DND-41 (cell line): Measurements from ENCODE around the gene MBTPS1.

ENCODE experiments used
- ATAC-seq: fragments of 200-7000 bp; cut with Tn5 transposase; 3 replicates; pipeline ENCODE4 v1.9.1; 2021; ENCODE audit warnings: low read depth; ENCODE audit not compliant: insufficient read depth
- DNase-seq: peaks from one replicate; pipeline ENCODE4 v3.0.0-alpha.2; 2020
- H2AFZ ChIP-seq: 2 replicates; pipeline ENCODE4 v1.6.0; 2012; ENCODE audit warnings: low read depth, low read length
- H3K27ac ChIP-seq: 2 replicates; pipeline ENCODE4 v1.5.1; 2012; ENCODE audit warnings: low read length, inconsistent platforms
- H3K27me3 ChIP-seq: fragments of 200-600 bp; sonication (generic); 2 replicates; pipeline ENCODE4 v1.6.0; 2012; ENCODE audit warnings: low read length, mild to moderate bottlenecking, inconsistent platforms; ENCODE audit not compliant: insufficient read depth, poor library complexity
- H3K36me3 ChIP-seq: 2 replicates; pipeline ENCODE4 v1.5.1; 2012; ENCODE audit warnings: low read length, inconsistent platforms; ENCODE audit not compliant: insufficient read depth
- H3K4me1 ChIP-seq: 2 replicates; pipeline ENCODE4 v1.5.1; 2012; ENCODE audit warnings: mild to moderate bottlenecking, low read length; ENCODE audit not compliant: insufficient read depth
- H3K4me2 ChIP-seq: 2 replicates; pipeline ENCODE4 v1.6.0; 2012; ENCODE audit warnings: mild to moderate bottlenecking, moderate library complexity, low read length, inconsistent platforms; ENCODE audit not compliant: insufficient read depth
- H3K4me3 ChIP-seq, 2 experiments: fragments of 200-600 bp in 1 of 2; shearing (Covaris generic) in 1 of 2; 2 replicates each; pipeline ENCODE4 v1.5.1; 2012 to 2016; ENCODE audit warnings: inconsistent platforms in 2 of 2, low read length in 2 of 2, mild to moderate bottlenecking in 2 of 2, low read depth in 1 of 2, moderate library complexity in 1 of 2
- H3K79me2 ChIP-seq: 2 replicates; pipeline ENCODE4 v1.6.0; 2012; ENCODE audit warnings: low read length, inconsistent platforms; ENCODE audit not compliant: insufficient read depth
- H3K9ac ChIP-seq: 2 replicates; pipeline ENCODE4 v1.6.0; 2012; ENCODE audit warnings: low read depth, mild to moderate bottlenecking, inconsistent platforms, low read length, moderate library complexity
- H3K9me3 ChIP-seq: 2 replicates; pipeline ENCODE4 v1.5.1; 2012; ENCODE audit warnings: low read length, moderate library complexity, mild to moderate bottlenecking, inconsistent platforms; ENCODE audit not compliant: insufficient read depth, severe bottlenecking
- H4K20me1 ChIP-seq: 2 replicates; pipeline ENCODE4 v1.6.0; 2012; ENCODE audit warnings: low read length; ENCODE audit not compliant: insufficient read depth
- CTCF ChIP-seq: IDR thresholded peaks from 2 replicates; pipeline ENCODE4 v1.5.1; 2012; ENCODE audit warnings: borderline replicate concordance, low read length, moderate library complexity, mild to moderate bottlenecking; ENCODE audit not compliant: poor library complexity, severe bottlenecking; ENCODE audit errors: extremely low read depth
- EZH2 ChIP-seq: IDR thresholded peaks from 3 replicates; pipeline ENCODE4 v1.6.1; 2012; ENCODE audit warnings: borderline replicate concordance, low read depth, mild to moderate bottlenecking, moderate library complexity, low read length, inconsistent platforms; ENCODE audit not compliant: severe bottlenecking

The MBTPS1 gene

DNA sequence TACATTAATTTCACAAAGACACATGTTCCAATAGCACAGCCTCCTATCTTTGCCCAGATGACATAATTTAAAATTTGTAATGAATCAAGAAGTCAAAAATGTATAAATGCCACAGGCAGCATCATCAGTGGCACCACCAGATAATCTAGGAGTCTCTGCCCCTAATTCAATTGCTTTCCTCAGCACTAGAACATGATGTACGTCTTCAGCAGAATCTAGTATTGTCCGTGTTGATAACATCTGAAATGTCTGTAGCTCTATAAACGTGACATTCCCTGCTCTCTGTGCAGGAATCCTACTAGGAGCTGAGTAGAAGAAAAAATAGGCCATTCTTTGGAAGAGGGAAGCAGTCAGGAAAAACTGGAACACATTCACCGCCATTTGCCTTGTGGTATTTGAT is 52.8 kb downstream of the MBTPS1 start:
- H3K36me3 ChIP-seq, result peaks cover 95% of the 10 kb centered on the region
- peaks cover 15% of the 10 kb centered on the region for H4K20me1 ChIP-seq
- no peaks in the 10 kb centered on the region for H3K4me1 ChIP-seq
- no peak for TF ChIP-seq CTCF
- no peak for TF ChIP-seq EZH2
- no peak overlapping the region for H2AFZ ChIP-seq
- no peak for ATAC-seq
- no peaks in the 10 kb centered on the region for H3K27me3 ChIP-seq
- no peak for DNase-seq
- H3K27ac ChIP-seq, result no peak overlapping the region
- no peaks in the 10 kb centered on the region for H3K79me2 ChIP-seq
- no peaks in the 10 kb centered on the region for H3K9me3 ChIP-seq
- H3K4me3 ChIP-seq, result no peak overlapping the region
- H3K4me2 ChIP-seq, result no peak overlapping the region
- H3K9ac ChIP-seq, result no peak overlapping the region

DNA sequence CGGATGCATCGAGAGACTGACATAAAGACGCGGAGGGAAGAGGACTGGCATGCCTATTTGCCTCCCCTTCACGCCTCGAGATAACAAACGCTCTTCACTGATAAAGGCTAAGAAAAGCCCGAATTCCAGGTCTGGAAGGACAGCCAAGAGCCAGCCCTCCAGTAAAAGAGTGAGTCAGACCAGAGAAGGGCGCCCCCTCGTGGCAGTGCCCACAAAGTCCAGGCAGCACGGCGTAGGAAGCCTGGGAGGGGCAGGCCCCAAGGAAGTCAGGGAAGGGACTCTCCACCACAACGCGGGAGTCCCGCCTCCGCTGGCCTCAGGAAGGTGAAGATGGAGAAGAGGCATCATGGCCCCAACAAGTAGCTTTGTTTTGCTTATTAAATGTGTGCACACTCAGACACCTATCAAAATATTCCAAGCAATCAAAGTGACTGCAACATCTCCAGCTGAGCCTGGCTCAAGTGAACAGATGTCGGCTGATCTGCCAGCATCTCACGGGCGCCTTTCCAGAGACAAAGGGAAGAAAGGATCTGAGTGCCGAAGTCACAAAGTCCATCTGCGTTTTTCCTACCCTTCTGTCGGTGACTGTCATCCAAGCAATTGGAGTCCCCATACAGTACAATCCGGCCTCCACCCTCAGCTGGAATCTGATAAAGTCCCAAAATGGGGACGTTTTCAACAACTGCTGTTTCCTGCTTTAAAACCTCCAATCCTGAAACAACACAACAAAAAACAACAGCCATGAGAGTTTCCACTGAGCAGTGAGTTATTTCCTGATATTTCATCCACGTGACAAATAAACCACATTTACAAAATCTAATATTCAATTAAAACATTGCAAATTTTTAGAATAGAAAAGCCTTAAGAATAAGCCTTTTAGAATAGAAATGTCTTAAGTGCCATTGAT is 53.8 kb downstream of the MBTPS1 start:
- Histone ChIP-seq H3K27ac (no peak overlapping the region), H3K4me3 (no peak overlapping the region), H3K9me3 (no peaks in the 10 kb centered on the region), H3K36me3 (peaks cover 95% of the 10 kb centered on the region), H3K4me1 (no peaks in the 10 kb centered on the region), H3K79me2 (no peaks in the 10 kb centered on the region), H3K9ac (no peak overlapping the region), H3K4me2 (no peak overlapping the region), H4K20me1 (peaks cover 17% of the 10 kb centered on the region), H3K27me3 (no peaks in the 10 kb centered on the region), H2AFZ (no peak overlapping the region)
- DNase-seq (peak; percentile 64), ATAC-seq (peak; percentile 89)
- TF ChIP-seq EZH2, result no peak
- peak; percentile 85 for TF ChIP-seq CTCF

DNA sequence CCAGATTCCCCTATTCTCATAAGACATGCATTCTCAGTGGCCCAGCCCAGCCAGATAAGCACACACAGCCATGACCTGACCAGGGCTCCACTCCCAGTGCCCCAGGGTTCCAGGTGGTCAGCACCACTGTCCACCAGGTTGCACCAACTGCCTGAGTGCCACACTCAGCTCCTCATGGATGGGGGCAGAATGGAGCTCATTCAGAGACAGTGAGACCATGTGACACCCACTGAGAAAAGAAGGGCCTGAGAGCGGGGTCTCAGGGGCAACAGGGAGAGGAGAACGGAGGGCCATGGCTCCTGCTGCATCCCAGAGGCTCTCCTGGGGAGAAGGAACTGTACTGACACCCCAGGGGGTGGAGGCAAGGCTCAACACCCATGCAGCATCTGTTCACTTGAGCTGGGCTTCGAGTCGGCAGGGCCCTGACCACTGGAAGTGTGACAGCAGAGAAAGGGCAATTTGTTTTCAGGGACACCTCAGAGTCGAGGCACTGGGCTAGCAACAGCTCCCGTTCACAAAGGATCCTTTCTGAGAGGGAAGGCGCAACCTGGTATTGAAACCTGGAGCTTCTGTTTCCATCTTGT is 55.4 kb downstream of the MBTPS1 start:
- Histone ChIP-seq H3K4me1 (no peaks in the 10 kb centered on the region), H3K9me3 (no peaks in the 10 kb centered on the region), H3K79me2 (no peaks in the 10 kb centered on the region), H3K9ac (no peak overlapping the region), H3K27me3 (no peaks in the 10 kb centered on the region), H4K20me1 (peaks cover 17% of the 10 kb centered on the region), H3K27ac (no peak overlapping the region), H3K4me3 (no peak overlapping the region), H3K36me3 (peaks cover 96% of the 10 kb centered on the region), H2AFZ (no peak overlapping the region), H3K4me2 (no peak overlapping the region)
- no peak for TF ChIP-seq CTCF
- TF ChIP-seq EZH2, result no peak
- DNase-seq, result no peak
- ATAC-seq, result no peak
